MM.1S (cell line): ENCODE data around the gene ANKRD30A.

Experiments
- CTCF ChIP-seq: fragments of 300-600 bp; sonication (generic); IDR thresholded peaks from 2 replicates; pipeline ENCODE4 v1.5.1; 2016; ENCODE audit warnings: antibody characterized with exemption, low read length, mixed read lengths
- EZH2 ChIP-seq: fragments of 300-600 bp; sonication (generic); optimal IDR thresholded peaks from 2 replicates; pipeline ENCODE3; 2017; ENCODE audit warnings: low read depth, mild to moderate bottlenecking, antibody characterized with exemption, low read length, mixed read lengths
- EZH2phosphoT487 ChIP-seq: fragments of 300-600 bp; sonication (generic); IDR thresholded peaks from 2 replicates; pipeline ENCODE4 v1.6.1; 2018; ENCODE audit warnings: antibody characterized with exemption, low read length

GRCh38 chr10:37269554-37270256 lies 144.3 kb downstream of the ANKRD30A start:
- TF ChIP-seq CTCF = no peak
- no peak for TF ChIP-seq EZH2
- TF ChIP-seq EZH2phosphoT487 = no peak
